Endothelial cell of umbilical vein (primary cell): Measurements from ENCODE around the gene CALD1. TPM values are rescaled to one million over a fixed set of nuclear protein-coding genes. Genes with fewer than 3 reads are reported as not detected.

ENCODE experiments used
- BruUV-seq: library from RNA; stranded (reverse); fragments of 400-500 nt; replicated peaks from 2 replicates; lab custom pipeline; 2021; lab: Mats Ljungman, UMichigan
- CTCF ChIA-PET: fragments of 300-600, 350-600 bp; sonication (Branson Sonifier 250); formaldehyde crosslinking; loops from one replicate; lab custom pipeline; 2021; ENCODE audit warnings: antibody characterized with exemption, inconsistent platforms; lab: Charles Lee
- POLR2A ChIA-PET: fragments of 300-600, 350-600 bp; sonication (Branson Sonifier 250); formaldehyde crosslinking; loops from one replicate; lab custom pipeline; 2021; ENCODE audit warnings: antibody characterized with exemption, inconsistent platforms; lab: Charles Lee
- DNase-seq: peaks from one replicate; pipeline ENCODE4 v3.0.0-alpha.2; 2011; ENCODE audit warnings: low read depth, low spot score
- FAIRE-seq: peaks from 2 replicates; lab custom pipeline; 2011; peaks lifted over from hg19 to GRCh38; lab: Jason Lieb, UNC
- H2AFZ ChIP-seq: 2 replicates; pipeline ENCODE4 v1.6.0; 2012; ENCODE audit warnings: low read depth, low read length, control low read depth, inconsistent platforms
- H3K27ac ChIP-seq: 2 replicates; pipeline ENCODE4 v1.5.1; 2011; ENCODE audit warnings: low read depth, mild to moderate bottlenecking, control low read depth, low read length, moderate library complexity; ENCODE audit not compliant: insufficient read depth
- H3K27me3 ChIP-seq, 2 experiments: 2 replicates each; pipeline versions ENCODE4 v1.6.0 to v1.6.1; 2011; ENCODE audit warnings: low read length in 2 of 2, mixed read lengths in 1 of 2; ENCODE audit not compliant: control insufficient read depth in 2 of 2, insufficient read depth in 2 of 2
- H3K36me3 ChIP-seq, 2 experiments: 2 replicates in 1 of 2; 3 replicates in 1 of 2; pipeline ENCODE4 v1.5.1; 2011; ENCODE audit warnings: low read length in 2 of 2, mild to moderate bottlenecking in 1 of 2, moderate library complexity in 1 of 2; ENCODE audit not compliant: control insufficient read depth in 2 of 2, insufficient read depth in 2 of 2; ENCODE audit errors: extremely low read depth in 1 of 2
- H3K4me1 ChIP-seq: 3 replicates; pipeline ENCODE4 v1.5.1; 2011; ENCODE audit warnings: mild to moderate bottlenecking, low read length; ENCODE audit not compliant: control insufficient read depth, insufficient read depth; ENCODE audit errors: extremely low read depth
- H3K4me2 ChIP-seq: 2 replicates; pipeline ENCODE4 v1.6.1; 2011; ENCODE audit warnings: low read length, control low read depth, mixed read lengths; ENCODE audit not compliant: insufficient read depth
- H3K4me3 ChIP-seq, 3 experiments: fragments of 200-600 bp in 1 of 3; sonication (generic), shearing (Covaris generic) in 1 of 3; replicated peaks in 1 of 3; 2 replicates each; pipeline ENCODE4 v1.5.1; 2011 to 2016; ENCODE audit warnings: control low read depth in 3 of 3, low read length in 3 of 3, mild to moderate bottlenecking in 2 of 3, inconsistent platforms in 1 of 3, low read depth in 1 of 3, moderate library complexity in 1 of 3; ENCODE audit not compliant: insufficient read depth in 1 of 3
- H3K79me2 ChIP-seq: 2 replicates; pipeline ENCODE4 v1.6.0; 2012; ENCODE audit warnings: low read length, inconsistent platforms; ENCODE audit not compliant: control insufficient read depth, insufficient read depth
- H3K9ac ChIP-seq: replicated peaks from 2 replicates; pipeline ENCODE3; 2011; ENCODE audit warnings: low read length, control low read depth; ENCODE audit not compliant: insufficient read depth; ENCODE audit errors: extremely low read depth
- H3K9me1 ChIP-seq: replicated peaks from 3 replicates; pipeline ENCODE4 v1.6.0; 2011; ENCODE audit warnings: mild to moderate bottlenecking, low read length; ENCODE audit not compliant: control insufficient read depth, insufficient read depth; ENCODE audit errors: extremely low read depth
- H3K9me3 ChIP-seq: replicated peaks from 2 replicates; pipeline ENCODE4 v1.5.1; 2012; ENCODE audit warnings: low read length, inconsistent platforms; ENCODE audit not compliant: control insufficient read depth, insufficient read depth
- H4K20me1 ChIP-seq: replicated peaks from 2 replicates; pipeline ENCODE3; 2011; ENCODE audit warnings: mild to moderate bottlenecking, low read length; ENCODE audit not compliant: control insufficient read depth, insufficient read depth; ENCODE audit errors: extremely low read depth
- EZH2 ChIP-seq: IDR thresholded peaks from 2 replicates; pipeline ENCODE4 v1.6.1; 2012; ENCODE audit warnings: borderline replicate concordance, low read depth, mild to moderate bottlenecking, moderate library complexity, low read length, inconsistent platforms; ENCODE audit not compliant: severe bottlenecking
- FOS ChIP-seq: IDR thresholded peaks from 2 replicates; pipeline ENCODE4 v1.6.1; 2011; ENCODE audit warnings: mild to moderate bottlenecking, low read length, moderate library complexity, borderline replicate concordance; ENCODE audit not compliant: insufficient read depth
- GATA2 ChIP-seq: IDR thresholded peaks from 2 replicates; pipeline ENCODE4 v1.7.0; 2011; ENCODE audit warnings: low read depth, mild to moderate bottlenecking, moderate library complexity, mixed read lengths, low read length; ENCODE audit not compliant: insufficient read length, insufficient read depth
- JUN ChIP-seq: IDR thresholded peaks from 2 replicates; pipeline ENCODE4 v1.6.1; 2011; ENCODE audit warnings: borderline replicate concordance, low read depth; ENCODE audit not compliant: insufficient read length, insufficient read depth
- MYC ChIP-seq: IDR thresholded peaks from one replicate; pipeline ENCODE4 v1.6.1; 2011; ENCODE audit warnings: mild to moderate bottlenecking, low read depth, low read length
- POLR2A ChIP-seq: IDR thresholded peaks from 2 replicates; pipeline ENCODE4 v1.6.1; 2012; ENCODE audit warnings: low read depth, mild to moderate bottlenecking, control low read depth, low read length
- POLR2AphosphoS5 ChIP-seq: IDR thresholded peaks from 2 replicates; pipeline ENCODE4 v1.6.1; 2012; ENCODE audit warnings: low read depth, mild to moderate bottlenecking, control low read depth, low read length, moderate library complexity; ENCODE audit not compliant: insufficient read depth
- dilution Hi-C: fragments of 300-500 bp; cut with MboI; formaldehyde crosslinking; loops from one replicate; pipeline ENCODE4 v1.15.0; 2019; ENCODE audit warnings: low sequenced_read_pairs; ENCODE audit not compliant: extremely low pct_ligation_motif_present
- intact Hi-C: fragments of 100-400 bp; cut with micrococcal nuclease; formaldehyde crosslinking; loops from one replicate; pipeline ENCODE4 v1.10.0; 2022
- polyA plus RNA-seq, 4 experiments: library from polyadenylated mRNA; depleted of rRNA in 3 of 4; stranded (reverse) in 3 of 4; unstranded in 1 of 4; fragments of >200 nt; gene quantifications; 2 replicates each; pipeline versions ENCODE4 v1.2.1 to v1.2.3, GENCODE V29; 2011 to 2012; ENCODE audit warnings: missing spikeins in 1 of 4
- total RNA-seq: library from RNA; stranded (reverse); gene quantifications from 2 replicates; pipeline ENCODE4 v1.2.3, GENCODE V29; 2021
- TF ChIP-seq, protein P1 (sequence below): IDR thresholded peaks from 2 replicates; pipeline ENCODE4 v1.6.1; 2011; ENCODE audit not compliant: insufficient read depth, insufficient read length
- TF ChIP-seq, protein P2 (sequence below), 2 donors: IDR thresholded peaks; 1 replicate in 1 of 2; 2 replicates in 1 of 2; pipeline ENCODE4 v1.5.1; 2011; ENCODE audit warnings: low read length in 2 of 2, mild to moderate bottlenecking in 2 of 2, moderate library complexity in 2 of 2, control low read depth in 1 of 2, inconsistent platforms in 1 of 2, low read depth in 1 of 2; ENCODE audit not compliant: insufficient read depth in 1 of 2; ENCODE audit errors: extremely low read depth in 1 of 2

The CALD1 gene
- total and polyA plus RNA-seq, 2 donors (not counting 3 experiments of a cell fraction or from before 2014, with no cell fraction given), result 136 to 307 TPM

DNA sequence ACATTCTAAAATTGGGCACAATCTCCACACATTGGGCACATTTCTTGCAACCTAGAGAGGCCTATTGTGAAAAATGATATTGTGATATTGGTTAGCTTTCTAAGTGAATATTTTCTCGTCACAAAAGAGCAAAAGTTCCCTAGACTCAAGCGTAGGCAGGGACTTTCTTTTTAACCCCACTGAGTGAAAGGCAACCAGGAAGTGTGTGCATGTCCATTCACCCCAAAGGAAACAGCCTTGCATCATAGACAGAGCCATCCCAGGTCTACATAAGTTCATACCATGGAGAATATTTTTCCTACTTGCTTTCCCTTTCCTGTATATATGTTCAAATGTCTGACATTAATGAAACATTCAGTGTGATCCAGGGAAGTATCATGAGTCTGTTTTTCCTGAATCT is 122.6 kb downstream of the CALD1 start:
- DNase-seq, result no peak
- no peak overlapping the region for H3K27ac ChIP-seq
- H3K36me3 ChIP-seq, result peaks cover 0 to 13% of the 10 kb centered on the region in 2 experiments
- no peaks in the 10 kb centered on the region for H3K4me1 ChIP-seq
- peaks cover 4% of the 10 kb centered on the region for H4K20me1 ChIP-seq
- ChIA-PET POLR2A (no interaction called here), CTCF (interaction anchor here (1.0 to 1.9 kb wide), 2 partner anchors 12 to 16 kb away, joined by 3 to 4 read pairs; no protein-coding TSS in a partner anchor)
- H3K4me2 ChIP-seq, result no peak overlapping the region
- H2AFZ ChIP-seq, result no peak overlapping the region
- no peak overlapping the region for H3K4me3 ChIP-seq
- H3K27me3 ChIP-seq, result no peaks in the 10 kb centered on the region
- intact Hi-C loops, result no loop called here
- dilution Hi-C loops, result no loop called here
- no peak overlapping the region for H3K9ac ChIP-seq
- BruUV-seq, result no TSS peak
- no peaks in the 10 kb centered on the region for H3K9me3 ChIP-seq
- peaks cover 40% of the 10 kb centered on the region for H3K79me2 ChIP-seq
- peak; percentile 26 for FAIRE-seq
- TF ChIP-seq MYC (no peak), JUN (no peak), FOS (no peak)
- TF ChIP-seq, protein P1, sequence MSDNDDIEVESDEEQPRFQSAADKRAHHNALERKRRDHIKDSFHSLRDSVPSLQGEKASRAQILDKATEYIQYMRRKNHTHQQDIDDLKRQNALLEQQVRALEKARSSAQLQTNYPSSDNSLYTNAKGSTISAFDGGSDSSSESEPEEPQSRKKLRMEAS, result no peak
- no peaks in the 10 kb centered on the region for H3K9me1 ChIP-seq

- Histone ChIP-seq H3K27ac (no peak overlapping the region), H3K9me1 (no peaks in the 10 kb centered on the region), H3K4me1 (no peaks in the 10 kb centered on the region), H3K27me3 (no peaks in the 10 kb centered on the region), H2AFZ (no peak overlapping the region), H4K20me1 (peaks cover 4% of the 10 kb centered on the region), H3K36me3 (peaks cover 0 to 13% of the 10 kb centered on the region in 2 experiments), H3K4me3 (no peak overlapping the region), H3K4me2 (no peak overlapping the region), H3K9me3 (no peaks in the 10 kb centered on the region), H3K79me2 (peaks cover 43% of the 10 kb centered on the region), H3K9ac (no peak overlapping the region)
- BruUV-seq, result no TSS peak
- dilution Hi-C loops, result no loop called here
- no peak for TF ChIP-seq POLR2A
- TF ChIP-seq MYC, result no peak
- TF ChIP-seq, protein P2, sequence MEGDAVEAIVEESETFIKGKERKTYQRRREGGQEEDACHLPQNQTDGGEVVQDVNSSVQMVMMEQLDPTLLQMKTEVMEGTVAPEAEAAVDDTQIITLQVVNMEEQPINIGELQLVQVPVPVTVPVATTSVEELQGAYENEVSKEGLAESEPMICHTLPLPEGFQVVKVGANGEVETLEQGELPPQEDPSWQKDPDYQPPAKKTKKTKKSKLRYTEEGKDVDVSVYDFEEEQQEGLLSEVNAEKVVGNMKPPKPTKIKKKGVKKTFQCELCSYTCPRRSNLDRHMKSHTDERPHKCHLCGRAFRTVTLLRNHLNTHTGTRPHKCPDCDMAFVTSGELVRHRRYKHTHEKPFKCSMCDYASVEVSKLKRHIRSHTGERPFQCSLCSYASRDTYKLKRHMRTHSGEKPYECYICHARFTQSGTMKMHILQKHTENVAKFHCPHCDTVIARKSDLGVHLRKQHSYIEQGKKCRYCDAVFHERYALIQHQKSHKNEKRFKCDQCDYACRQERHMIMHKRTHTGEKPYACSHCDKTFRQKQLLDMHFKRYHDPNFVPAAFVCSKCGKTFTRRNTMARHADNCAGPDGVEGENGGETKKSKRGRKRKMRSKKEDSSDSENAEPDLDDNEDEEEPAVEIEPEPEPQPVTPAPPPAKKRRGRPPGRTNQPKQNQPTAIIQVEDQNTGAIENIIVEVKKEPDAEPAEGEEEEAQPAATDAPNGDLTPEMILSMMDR (IDR thresholded peaks at IDR 0.05; ENCODE audit: extremely low read depth in 1 of 2, insufficient read depth in 1 of 2, low read depth in 1 of 2, low read length in 2 of 2), result no peak
- no peak for TF ChIP-seq GATA2
- TF ChIP-seq FOS, result no peak
- no peak for TF ChIP-seq EZH2
- TF ChIP-seq, protein P1, result no peak
- no peak for TF ChIP-seq POLR2AphosphoS5
- no peak for TF ChIP-seq JUN
- ChIA-PET CTCF (interaction anchor here (1.0 to 1.9 kb wide), 2 partner anchors 17 to 179 kb away, joined by 3 to 4 read pairs; no protein-coding TSS in a partner anchor), POLR2A (no interaction called here)
- intact Hi-C loops, result no loop called here
- no peak for FAIRE-seq
- DNase-seq, result no peak
These were observed 123.8 kb downstream of the CALD1 start for GRCh38 chr7:134903073-134903790.
